ENCODE data around the gene STAB2.

STAB2 gene

GRCh38 chr12:103802586-103802886, 215.5 kb downstream of the STAB2 start:
- in situ Hi-C loops (cut with HindIII; ENCODE audit: low pct_ligation_motif_present, low sequenced_read_pairs) = no loop called here
- DNase-seq = no peak
- peaks cover 4% of the 10 kb centered on the region for H3K36me3 ChIP-seq (replicated peaks)
- H3K27me3 ChIP-seq (replicated peaks) = no peaks in the 10 kb centered on the region
- no peak overlapping the region for H3K4me3 ChIP-seq (ENCODE audit: low read depth, low read length)
- H3K27ac ChIP-seq = peak overlapping the region; percentile 21
- TF ChIP-seq CTCF (IDR thresholded peaks at IDR 0.05; ENCODE audit: low read depth, low read length, missing control alignments) = no peak

- Histone ChIP-seq H3K27me3 (replicated peaks) (no peaks in the 10 kb centered on the region), H3K36me3 (replicated peaks) (no peaks in the 10 kb centered on the region), H3K4me3 (ENCODE audit: low read depth, low read length) (no peak overlapping the region), H3K27ac (no peak overlapping the region)
- TF ChIP-seq CTCF (IDR thresholded peaks at IDR 0.05; ENCODE audit: low read depth, low read length, missing control alignments) = no peak
- no peak for DNase-seq
- in situ Hi-C loops (cut with HindIII; ENCODE audit: low pct_ligation_motif_present, low sequenced_read_pairs) = no loop called here
Measured at GRCh38 chr12:103803847-103804246, 216.8 kb downstream of the STAB2 start.

- TF ChIP-seq CTCF (IDR thresholded peaks at IDR 0.05; ENCODE audit: low read depth, low read length, missing control alignments) = no peak
- DNase-seq = no peak
- in situ Hi-C loops (cut with HindIII; ENCODE audit: low pct_ligation_motif_present, low sequenced_read_pairs) = no loop called here
- H3K27me3 ChIP-seq (replicated peaks) = no peaks in the 10 kb centered on the region
- H3K27ac ChIP-seq = peak overlapping the region; percentile 92
- H3K36me3 ChIP-seq (replicated peaks) = no peaks in the 10 kb centered on the region
- H3K4me3 ChIP-seq (ENCODE audit: low read depth, low read length) = no peak overlapping the region
Measured at GRCh38 chr12:103805655-103806360, 218.7 kb downstream of the STAB2 start.

GRCh38 chr12:103806803-103807202, 219.7 kb downstream of the STAB2 start:
- TF ChIP-seq CTCF (IDR thresholded peaks at IDR 0.05; ENCODE audit: low read depth, low read length, missing control alignments) = no peak
- Histone ChIP-seq H3K27me3 (replicated peaks) (no peaks in the 10 kb centered on the region), H3K4me3 (ENCODE audit: low read depth, low read length) (no peak overlapping the region), H3K27ac (no peak overlapping the region), H3K36me3 (replicated peaks) (no peaks in the 10 kb centered on the region)
- in situ Hi-C loops (cut with HindIII; ENCODE audit: low pct_ligation_motif_present, low sequenced_read_pairs) = no loop called here
- DNase-seq = no peak

DNA sequence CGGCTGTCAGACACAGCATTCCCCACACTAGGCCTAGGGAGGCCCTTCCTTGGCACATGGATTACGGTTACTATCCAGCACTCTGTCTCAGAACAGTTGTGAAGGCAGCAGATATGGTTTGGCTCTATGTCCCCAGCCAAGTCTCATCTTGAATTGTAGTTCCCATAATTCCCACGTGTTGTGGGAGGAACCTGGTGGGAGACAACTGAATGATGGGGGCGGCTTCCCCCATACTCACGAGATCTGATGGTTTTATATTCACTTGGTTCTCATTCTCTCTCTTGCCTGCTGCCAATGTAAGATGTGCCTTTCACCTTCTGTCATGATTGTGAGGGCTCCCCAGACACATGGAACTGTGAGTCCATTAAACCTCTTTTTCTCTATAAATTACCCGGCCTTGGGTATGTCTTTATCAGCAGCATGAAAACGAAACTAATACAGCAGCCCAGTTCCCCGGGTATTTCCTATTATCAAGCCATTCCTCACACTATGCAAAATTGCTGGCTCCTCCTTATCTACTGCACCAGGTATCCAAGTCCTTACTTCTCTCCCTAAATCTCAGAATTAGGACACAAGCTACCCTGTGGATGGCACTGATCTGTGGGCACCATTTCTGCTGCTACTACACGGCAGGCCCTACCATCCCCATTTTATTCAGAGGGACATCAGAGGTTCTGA, 220.6 kb downstream of the STAB2 start:
- Histone ChIP-seq H3K36me3 (replicated peaks) (no peaks in the 10 kb centered on the region), H3K27me3 (replicated peaks) (no peaks in the 10 kb centered on the region), H3K27ac (no peak overlapping the region), H3K4me3 (ENCODE audit: low read depth, low read length) (no peak overlapping the region)
- no peak for TF ChIP-seq CTCF (IDR thresholded peaks at IDR 0.05; ENCODE audit: low read depth, low read length, missing control alignments)
- DNase-seq = no peak
- in situ Hi-C loops (cut with HindIII; ENCODE audit: low pct_ligation_motif_present, low sequenced_read_pairs) = no loop called here
